MM.1S (cell line): Measurements from ENCODE around the gene GABRD.

ENCODE experiments used
- DNase-seq: peaks from one replicate; pipeline ENCODE4 v3.0.0-alpha.2; 2015
- H2AFZ ChIP-seq: fragments of 300-600 bp; sonication (generic); 2 replicates; pipeline ENCODE4 v1.6.0; 2016; ENCODE audit warnings: antibody characterized with exemption, low read length
- H3F3A ChIP-seq: fragments of 300-600 bp; sonication (generic); 2 replicates; pipeline ENCODE4 v1.6.1; 2016; ENCODE audit warnings: mild to moderate bottlenecking, antibody characterized with exemption, low read length, moderate library complexity, mixed read lengths; ENCODE audit not compliant: insufficient read depth
- H3K27ac ChIP-seq: fragments of 300-600 bp; sonication (generic); 2 replicates; pipeline ENCODE4 v1.5.1; 2016; ENCODE audit warnings: mild to moderate bottlenecking, low read length
- H3K27me3 ChIP-seq: fragments of 300-600 bp; sonication (generic); replicated peaks from 2 replicates; pipeline ENCODE4 v1.6.0; 2016; ENCODE audit warnings: low read length; ENCODE audit not compliant: insufficient read depth
- H3K36me3 ChIP-seq: fragments of 300-600 bp; sonication (generic); replicated peaks from 2 replicates; pipeline ENCODE4 v1.6.1; 2016; ENCODE audit warnings: mild to moderate bottlenecking, low read length, mixed read lengths; ENCODE audit not compliant: insufficient read depth
- H3K4me1 ChIP-seq: fragments of 300-600 bp; sonication (generic); 2 replicates; pipeline ENCODE4 v1.6.1; 2016; ENCODE audit warnings: low read length, mixed read lengths
- H3K4me2 ChIP-seq: fragments of 300-600 bp; sonication (generic); 2 replicates; pipeline ENCODE4 v1.6.0; 2016; ENCODE audit warnings: low read depth, low read length
- H3K4me3 ChIP-seq: fragments of 300-600 bp; sonication (generic); 2 replicates; pipeline ENCODE4 v1.5.1; 2016; ENCODE audit warnings: low read length, mixed read lengths
- H3K79me2 ChIP-seq: fragments of 300-600 bp; sonication (generic); 2 replicates; pipeline ENCODE4 v1.6.1; 2016; ENCODE audit warnings: mixed run types, low read length, mixed read lengths
- H3K9ac ChIP-seq: fragments of 300-600 bp; sonication (generic); 2 replicates; pipeline ENCODE4 v1.6.1; 2016; ENCODE audit warnings: low read length, mixed read lengths
- H3K9me2 ChIP-seq: fragments of 300-600 bp; sonication (generic); replicated peaks from 2 replicates; pipeline ENCODE4 v1.6.1; 2016; ENCODE audit warnings: mild to moderate bottlenecking, low read length, mixed read lengths; ENCODE audit not compliant: insufficient read depth
- H3K9me3 ChIP-seq: fragments of 300-600 bp; sonication (generic); replicated peaks from 2 replicates; pipeline ENCODE4 v1.6.1; 2016; ENCODE audit warnings: mild to moderate bottlenecking, low read length, mixed read lengths; ENCODE audit not compliant: insufficient read depth
- H4K20me1 ChIP-seq: fragments of 300-600 bp; sonication (generic); 2 replicates; pipeline ENCODE4 v1.6.1; 2016; ENCODE audit warnings: mild to moderate bottlenecking, low read length, moderate library complexity, mixed read lengths; ENCODE audit not compliant: insufficient read depth
- CTCF ChIP-seq: fragments of 300-600 bp; sonication (generic); IDR thresholded peaks from 2 replicates; pipeline ENCODE4 v1.5.1; 2016; ENCODE audit warnings: antibody characterized with exemption, low read length, mixed read lengths
- EZH2 ChIP-seq: fragments of 300-600 bp; sonication (generic); optimal IDR thresholded peaks from 2 replicates; pipeline ENCODE3; 2017; ENCODE audit warnings: low read depth, mild to moderate bottlenecking, antibody characterized with exemption, low read length, mixed read lengths
- EZH2phosphoT487 ChIP-seq: fragments of 300-600 bp; sonication (generic); IDR thresholded peaks from 2 replicates; pipeline ENCODE4 v1.6.1; 2018; ENCODE audit warnings: antibody characterized with exemption, low read length

GABRD gene

GRCh38 chr1:2039251-2039650 lies 20.1 kb downstream of the GABRD start:
- H3K79me2 ChIP-seq = no peaks in the 10 kb centered on the region
- H3K4me2 ChIP-seq = no peak overlapping the region
- H3K4me3 ChIP-seq = no peak overlapping the region
- H3K36me3 ChIP-seq = no peaks in the 10 kb centered on the region
- TF ChIP-seq EZH2phosphoT487 (no peak), CTCF (no peak), EZH2 (no peak)
- H3K9me3 ChIP-seq = no peaks in the 10 kb centered on the region
- H2AFZ ChIP-seq = no peak overlapping the region
- DNase-seq = no peak
- peaks cover 95% of the 10 kb centered on the region for H3K27me3 ChIP-seq
- no peak overlapping the region for H3K27ac ChIP-seq
- H4K20me1 ChIP-seq = no peaks in the 10 kb centered on the region
- no peaks in the 10 kb centered on the region for H3K4me1 ChIP-seq
- no peaks in the 10 kb centered on the region for H3K9me2 ChIP-seq
- no peaks in the 10 kb centered on the region for H3F3A ChIP-seq
- H3K9ac ChIP-seq = no peak overlapping the region

GRCh38 chr1:2041305-2041704 lies 22.2 kb downstream of the GABRD start:
- DNase-seq = no peak
- Histone ChIP-seq H3K9me2 (no peaks in the 10 kb centered on the region), H2AFZ (no peak overlapping the region), H3K9ac (no peak overlapping the region), H4K20me1 (no peaks in the 10 kb centered on the region), H3K27ac (no peak overlapping the region), H3K79me2 (no peaks in the 10 kb centered on the region), H3F3A (no peaks in the 10 kb centered on the region), H3K36me3 (no peaks in the 10 kb centered on the region), H3K27me3 (peaks cover 94% of the 10 kb centered on the region), H3K4me1 (no peaks in the 10 kb centered on the region), H3K4me3 (no peak overlapping the region), H3K4me2 (no peak overlapping the region), H3K9me3 (no peaks in the 10 kb centered on the region)
- no peak for TF ChIP-seq CTCF
- no peak for TF ChIP-seq EZH2phosphoT487
- TF ChIP-seq EZH2 = no peak

GRCh38 chr1:2041887-2042286 lies 22.7 kb downstream of the GABRD start:
- no peak overlapping the region for H3K4me3 ChIP-seq
- no peak for DNase-seq
- H3K9ac ChIP-seq = no peak overlapping the region
- H4K20me1 ChIP-seq = no peaks in the 10 kb centered on the region
- H3F3A ChIP-seq = no peaks in the 10 kb centered on the region
- no peak for TF ChIP-seq CTCF
- no peak for TF ChIP-seq EZH2phosphoT487
- TF ChIP-seq EZH2 = no peak
- H3K27me3 ChIP-seq = peaks cover 94% of the 10 kb centered on the region
- H3K79me2 ChIP-seq = no peaks in the 10 kb centered on the region
- no peaks in the 10 kb centered on the region for H3K9me2 ChIP-seq
- H2AFZ ChIP-seq = no peak overlapping the region
- no peaks in the 10 kb centered on the region for H3K9me3 ChIP-seq
- H3K36me3 ChIP-seq = no peaks in the 10 kb centered on the region
- no peak overlapping the region for H3K27ac ChIP-seq
- H3K4me1 ChIP-seq = no peaks in the 10 kb centered on the region
- H3K4me2 ChIP-seq = no peak overlapping the region
